Effector memory CD4-positive, alpha-beta T cell (primary cell): ENCODE data around the gene GPR148.

Experiments used
- DNase-seq, 3 donors: peaks; one replicate each; pipeline ENCODE4 v3.0.0-alpha.2; 2020
- H3K27ac ChIP-seq: 2 replicates; pipeline ENCODE4 v1.7.0; 2013; ENCODE audit warnings: mild to moderate bottlenecking, low read length, moderate library complexity; ENCODE audit not compliant: insufficient read depth, poor library complexity, severe bottlenecking
- H3K27me3 ChIP-seq: replicated peaks from 2 replicates; pipeline ENCODE4 v1.7.0; 2013; ENCODE audit warnings: mild to moderate bottlenecking, low read length; ENCODE audit not compliant: insufficient read depth, control insufficient read depth, poor library complexity, severe bottlenecking
- H3K36me3 ChIP-seq: 2 replicates; pipeline ENCODE4 v1.7.0; 2013; ENCODE audit warnings: mild to moderate bottlenecking, low read length, moderate library complexity; ENCODE audit not compliant: control insufficient read depth, insufficient read depth
- H3K4me1 ChIP-seq: 2 replicates; pipeline ENCODE4 v1.7.0; 2013; ENCODE audit warnings: low read length, mild to moderate bottlenecking; ENCODE audit not compliant: control insufficient read depth, insufficient read depth, poor library complexity, severe bottlenecking
- H3K4me3 ChIP-seq: 2 replicates; pipeline ENCODE4 v1.7.0; 2013; ENCODE audit warnings: low read length, low read depth, mild to moderate bottlenecking; ENCODE audit not compliant: insufficient read depth, poor library complexity, severe bottlenecking
- H3K9me3 ChIP-seq: 2 replicates; pipeline ENCODE4 v1.7.0; 2013; ENCODE audit warnings: mild to moderate bottlenecking, low read length, moderate library complexity; ENCODE audit not compliant: control insufficient read depth

GPR148 gene

DNA sequence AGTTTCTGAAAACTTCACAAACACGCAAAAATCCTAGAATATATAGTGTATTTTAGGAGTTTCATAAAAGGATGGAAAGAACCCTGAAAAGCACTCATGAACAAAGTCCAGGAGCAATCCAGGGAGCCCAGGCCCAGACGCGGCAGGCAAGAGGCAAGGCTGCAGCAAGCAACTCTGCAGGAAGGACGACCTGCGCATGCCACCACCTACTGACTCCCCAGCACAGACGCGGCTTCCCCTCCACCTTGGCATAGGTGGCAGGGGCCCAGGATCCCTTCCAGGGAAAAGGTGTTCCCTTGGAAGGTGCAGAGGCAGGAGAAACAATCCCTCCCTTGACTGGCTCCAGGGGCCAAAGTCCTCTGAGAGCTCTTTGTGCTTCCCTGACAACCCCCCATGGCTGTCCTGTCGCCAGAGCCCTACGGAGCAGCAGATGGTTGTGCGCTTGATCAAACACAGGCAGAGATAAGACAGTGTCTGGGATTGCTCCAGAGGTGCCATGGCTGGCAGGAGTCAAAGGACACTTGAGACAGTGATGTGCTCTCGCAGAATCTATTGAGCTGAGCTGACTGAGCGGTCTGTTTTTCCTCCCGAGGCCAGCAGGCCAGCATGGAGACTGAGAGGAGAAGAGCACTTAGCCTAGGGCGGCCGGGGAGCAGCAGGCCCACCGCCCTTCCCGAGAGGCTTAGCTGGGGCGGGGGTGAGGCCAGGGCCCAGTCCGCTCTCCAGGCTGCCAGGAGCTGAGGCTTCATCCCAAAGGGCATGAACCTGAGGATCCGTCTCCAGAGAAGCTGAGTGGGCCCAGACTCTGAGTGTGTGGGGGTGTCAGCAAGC lies 15.6 kb downstream of the GPR148 start:
- Histone ChIP-seq H3K27me3 (no peaks in the 10 kb centered on the region), H3K36me3 (no peaks in the 10 kb centered on the region), H3K27ac (no peak overlapping the region), H3K9me3 (no peaks in the 10 kb centered on the region), H3K4me3 (no peak overlapping the region), H3K4me1 (no peaks in the 10 kb centered on the region)
- DNase-seq = no peak

DNA sequence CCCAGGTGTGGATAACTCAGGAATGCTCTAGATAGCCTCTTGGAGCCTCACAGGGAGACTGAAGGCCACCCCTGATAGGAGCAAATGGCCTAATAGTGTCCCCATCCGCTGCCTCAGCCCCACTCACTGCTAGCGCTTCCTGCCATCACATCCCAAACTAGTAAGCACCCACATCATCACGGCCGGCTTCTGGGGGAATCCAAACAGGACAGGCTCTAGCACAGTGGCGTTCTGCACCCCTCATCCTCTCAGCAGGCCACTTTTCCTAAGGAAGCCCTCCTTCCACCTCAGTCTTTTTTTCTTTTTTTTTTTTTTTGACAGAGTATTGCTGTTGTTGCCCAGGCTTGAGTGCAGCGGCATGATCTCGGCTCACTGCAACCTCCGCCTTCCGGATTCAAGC lies 20.2 kb downstream of the GPR148 start:
- H3K4me3 ChIP-seq = no peak overlapping the region
- DNase-seq = no peak

DNA sequence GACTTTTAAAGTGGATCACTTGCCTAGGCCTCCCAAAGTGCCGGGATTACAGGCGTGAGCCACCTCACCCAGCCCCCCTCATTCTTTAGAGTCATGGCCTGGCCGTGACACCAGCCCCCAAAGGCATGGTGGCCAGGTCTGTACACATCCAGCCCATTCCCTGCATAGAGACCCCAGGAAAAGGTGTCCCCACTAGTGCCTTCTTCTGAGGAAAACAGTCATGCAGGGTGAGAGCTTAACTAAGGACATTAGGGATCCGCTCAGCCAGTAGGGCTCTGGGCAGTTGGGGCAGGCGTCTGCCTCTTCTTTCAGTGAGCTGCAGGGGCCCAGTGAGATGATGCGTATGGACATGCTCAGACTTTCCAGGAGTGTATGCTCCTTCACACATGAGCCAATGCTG lies 20.8 kb downstream of the GPR148 start:
- no peak overlapping the region for H3K27ac ChIP-seq
- DNase-seq = no peak
- H3K36me3 ChIP-seq = no peaks in the 10 kb centered on the region
- no peaks in the 10 kb centered on the region for H3K9me3 ChIP-seq
- H3K4me3 ChIP-seq = no peak overlapping the region
- no peaks in the 10 kb centered on the region for H3K4me1 ChIP-seq
- H3K27me3 ChIP-seq = no peaks in the 10 kb centered on the region

More for the DNA sequence above, 20.2 kb downstream of the GPR148 start:
- Histone ChIP-seq H3K4me1 (no peaks in the 10 kb centered on the region), H3K27ac (no peak overlapping the region), H3K27me3 (no peaks in the 10 kb centered on the region), H3K36me3 (no peaks in the 10 kb centered on the region), H3K9me3 (no peaks in the 10 kb centered on the region)

DNA sequence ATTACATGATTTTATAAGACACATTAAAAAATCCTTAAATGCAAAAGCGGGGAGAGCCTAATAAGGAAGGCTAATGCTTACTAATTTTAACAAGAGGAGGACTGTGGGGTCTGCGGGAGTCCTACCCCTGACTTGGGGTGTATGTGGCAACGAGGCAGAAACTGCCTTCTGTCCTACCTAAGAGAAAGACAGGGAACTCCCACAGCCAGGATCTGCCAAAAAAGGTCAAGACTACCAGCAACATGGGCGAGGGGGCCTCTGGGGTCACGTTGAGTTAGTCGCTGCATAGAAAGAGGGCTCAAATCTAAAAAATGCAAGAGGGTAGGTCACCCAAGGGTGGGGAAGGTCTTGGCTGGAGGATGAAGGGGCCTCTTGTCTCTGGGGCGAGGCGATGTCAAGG lies 25.9 kb downstream of the GPR148 start:
- no peaks in the 10 kb centered on the region for H3K9me3 ChIP-seq
- no peaks in the 10 kb centered on the region for H3K36me3 ChIP-seq
- H3K4me1 ChIP-seq = peaks cover 3% of the 10 kb centered on the region
- H3K27ac ChIP-seq = no peak overlapping the region
- DNase-seq = no peak
- H3K27me3 ChIP-seq = peaks cover 21% of the 10 kb centered on the region
- no peak overlapping the region for H3K4me3 ChIP-seq

DNA sequence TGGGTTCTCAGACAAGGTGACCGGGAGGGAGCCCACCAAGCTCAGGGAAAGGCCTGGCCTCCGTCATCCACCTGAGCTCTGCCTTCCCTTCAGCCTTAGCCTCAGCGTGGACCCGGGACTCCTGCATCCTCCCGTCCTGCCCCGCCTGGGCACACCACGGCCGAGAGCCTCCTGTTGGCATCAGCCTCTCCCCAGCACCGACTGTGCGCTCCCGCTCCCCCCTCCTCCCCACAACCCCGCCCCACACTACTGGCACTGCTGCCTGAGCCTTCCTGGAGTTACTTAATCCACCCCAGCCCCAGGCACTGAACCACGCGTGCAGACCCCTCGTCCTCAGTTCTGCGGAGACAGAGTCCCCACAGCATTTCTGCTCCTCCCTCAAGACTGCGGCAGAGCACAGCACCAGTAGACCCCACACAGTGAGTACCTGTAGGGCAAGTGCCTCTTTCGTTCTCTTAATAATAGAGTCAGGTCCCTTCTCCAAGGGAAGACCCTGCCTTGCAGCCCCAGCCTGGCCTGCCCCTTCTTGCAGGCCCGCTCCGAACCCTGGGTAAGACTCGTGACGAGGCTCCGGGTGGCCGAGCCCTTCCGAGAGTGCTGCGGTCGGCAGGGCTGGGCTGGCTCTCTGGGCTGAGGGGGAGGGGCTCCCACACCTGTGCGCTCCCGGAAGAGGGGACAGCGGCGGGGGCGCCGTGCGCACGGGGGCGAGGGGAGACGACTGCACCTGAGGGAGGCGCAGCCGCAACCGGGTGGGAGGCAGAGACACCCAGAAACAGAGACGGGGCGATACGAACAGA lies 26.6 kb downstream of the GPR148 start, which contains the start of gene AMER3:
AMER3 (plus strand) TSS at position 285 of the 797 bp plus-strand sequence. CDS start 6,533 bp downstream, outside the sequence.
- peaks cover 21% of the 10 kb centered on the region for H3K27me3 ChIP-seq
- H3K36me3 ChIP-seq = no peaks in the 10 kb centered on the region
- peak within 1 kb of the TSS; percentile 35 for H3K4me3 ChIP-seq
- DNase-seq = no peak
- H3K9me3 ChIP-seq = no peaks in the 10 kb centered on the region
- H3K27ac ChIP-seq = no peak within 1 kb of the TSS
- H3K4me1 ChIP-seq = peaks cover 3% of the 10 kb centered on the region

DNA sequence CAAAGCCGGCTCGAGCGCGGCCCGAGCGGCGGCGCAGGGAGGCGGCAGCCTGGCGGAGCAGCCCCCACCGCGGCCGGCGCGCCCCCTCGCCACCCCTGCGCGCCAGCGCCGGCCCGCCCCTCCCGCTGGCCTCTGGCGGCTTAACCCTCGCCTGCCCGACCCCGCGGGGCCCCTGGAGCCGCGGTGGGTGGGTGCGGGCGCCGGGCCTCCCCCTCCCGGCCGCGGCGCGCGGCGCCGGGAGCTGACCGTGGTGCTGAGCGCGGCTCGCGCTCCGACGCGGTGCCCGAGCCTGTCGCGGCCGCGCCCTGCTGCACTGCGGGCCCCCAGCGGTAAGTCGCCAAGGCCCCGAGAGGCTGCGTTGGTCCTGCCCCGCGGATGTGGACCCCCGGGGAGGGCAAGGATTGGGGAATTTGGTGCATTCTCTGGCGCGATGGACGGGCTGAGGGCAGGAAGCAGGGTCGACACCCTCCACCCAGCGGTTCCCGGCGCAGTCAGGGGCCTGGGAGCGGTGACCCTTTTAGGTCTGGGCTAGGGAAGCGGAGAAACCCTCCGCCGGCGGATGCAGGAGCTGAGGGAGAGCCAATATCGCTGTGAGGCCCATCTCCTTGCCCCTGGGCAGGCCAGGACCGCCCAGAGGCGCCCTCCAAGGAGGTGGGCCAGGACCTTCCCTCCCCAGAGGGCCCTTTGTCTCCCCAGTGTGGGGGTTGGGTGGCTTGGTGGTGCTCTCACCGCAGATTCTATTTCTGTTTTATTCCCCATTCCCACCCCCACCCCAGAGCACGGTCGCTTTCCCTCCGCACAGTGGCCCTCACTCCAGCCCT lies 27.4 kb downstream of the GPR148 start:
- H3K27me3 ChIP-seq = peaks cover 21% of the 10 kb centered on the region

DNA sequence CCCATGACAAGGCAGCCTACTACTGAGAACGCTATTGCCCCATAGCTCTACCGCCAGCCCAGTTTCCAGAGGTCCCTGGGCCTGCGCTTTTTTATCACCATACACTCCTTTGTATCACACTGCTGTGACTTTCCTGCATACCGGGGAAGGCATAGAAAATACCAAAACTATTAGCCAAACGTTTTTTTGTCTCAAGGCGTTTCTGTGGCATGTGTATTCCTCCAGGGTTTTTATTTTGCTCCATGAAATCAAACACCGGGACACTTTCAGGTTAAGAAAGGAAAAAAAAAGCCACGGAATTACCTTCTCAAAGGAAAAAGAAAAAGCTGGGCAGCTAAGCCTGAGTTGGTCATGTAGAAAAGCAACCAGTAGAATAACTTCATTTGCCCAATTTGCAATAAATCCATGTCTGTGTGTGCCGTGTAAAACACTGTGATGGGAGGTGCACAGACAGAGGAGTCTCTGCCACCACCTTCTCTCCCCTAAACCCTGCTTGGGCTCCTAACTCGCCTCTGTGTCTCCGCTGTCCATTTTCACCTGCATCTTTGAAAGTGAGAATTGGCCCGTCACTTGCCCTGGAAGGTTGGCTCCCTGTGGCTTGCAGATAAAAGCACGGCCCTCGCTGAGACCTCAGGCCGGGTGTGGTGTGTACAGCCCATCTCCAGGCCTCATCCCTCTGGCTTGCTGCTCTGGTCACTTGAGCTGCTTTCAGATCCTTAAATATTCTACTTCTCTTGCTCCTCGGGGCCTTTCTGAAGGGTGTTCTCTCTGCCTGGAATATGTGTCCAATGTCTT lies 28.2 kb downstream of the GPR148 start:
- H3K9me3 ChIP-seq = no peaks in the 10 kb centered on the region
- H3K4me3 ChIP-seq = no peak overlapping the region
- no peak for DNase-seq
- peaks cover 3% of the 10 kb centered on the region for H3K4me1 ChIP-seq
- H3K27me3 ChIP-seq = peaks cover 21% of the 10 kb centered on the region
- H3K36me3 ChIP-seq = no peaks in the 10 kb centered on the region
- H3K27ac ChIP-seq = no peak overlapping the region

More for the DNA sequence above, 27.4 kb downstream of the GPR148 start:
- H3K4me1 ChIP-seq = peaks cover 3% of the 10 kb centered on the region
- no peaks in the 10 kb centered on the region for H3K36me3 ChIP-seq
- H3K27ac ChIP-seq = no peak overlapping the region
- no peaks in the 10 kb centered on the region for H3K9me3 ChIP-seq
- H3K4me3 ChIP-seq = no peak overlapping the region
- DNase-seq = no peak

DNA sequence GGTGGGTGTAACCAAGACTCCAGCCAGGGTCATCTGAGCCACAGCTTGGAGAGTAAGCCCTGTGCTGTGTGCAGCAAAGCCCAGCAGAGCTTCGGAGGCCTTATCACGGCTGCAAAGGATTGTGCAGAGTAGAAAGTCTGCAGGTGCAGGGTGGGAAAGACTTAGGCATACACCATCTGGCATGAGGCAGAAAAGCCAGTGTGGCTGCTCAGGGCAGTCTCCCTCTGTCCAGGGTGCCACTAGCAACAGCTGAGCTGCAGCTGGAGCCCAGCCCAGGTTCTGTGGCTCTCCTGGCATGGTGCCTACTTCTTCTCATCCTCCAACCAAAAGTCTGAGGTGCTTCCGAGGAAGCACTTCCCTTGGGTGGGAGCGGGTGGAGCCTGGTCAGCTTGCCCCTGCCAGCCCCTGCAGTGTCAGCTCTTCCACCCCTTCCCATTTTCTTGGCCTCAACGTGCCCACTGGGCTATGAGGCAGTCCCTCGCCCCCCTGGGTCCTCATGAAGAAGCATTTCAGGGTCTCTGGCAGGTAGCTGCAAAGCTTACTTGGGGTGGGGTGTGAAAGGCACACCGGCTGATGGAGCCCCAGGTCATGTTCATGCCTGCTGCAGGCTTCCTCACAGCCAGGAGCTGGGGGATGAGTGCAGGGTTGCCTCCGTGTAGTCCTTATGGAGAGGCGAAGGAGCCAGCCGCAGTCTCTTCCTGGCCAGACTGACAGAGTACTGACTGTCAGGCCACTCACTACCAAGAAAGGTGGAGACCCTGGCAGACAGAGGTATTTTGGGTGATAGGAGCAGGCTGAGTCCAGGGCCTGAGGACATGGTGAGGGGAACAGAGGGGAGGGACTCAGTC lies 31.3 kb downstream of the GPR148 start:
- H3K36me3 ChIP-seq = no peaks in the 10 kb centered on the region
- H3K9me3 ChIP-seq = no peaks in the 10 kb centered on the region
- peaks cover 3% of the 10 kb centered on the region for H3K4me1 ChIP-seq
- no peak overlapping the region for H3K4me3 ChIP-seq
- no peak for DNase-seq
- H3K27me3 ChIP-seq = peaks cover 19% of the 10 kb centered on the region
- H3K27ac ChIP-seq = no peak overlapping the region
